GM23338 (cell line): ENCODE measurements around the gene ADCYAP1R1. TPM values are rescaled to one million over a fixed set of nuclear protein-coding genes. Genes with fewer than 3 reads are reported as not detected.
"Not testable (repeated sequence)": the region's sequence is repeated elsewhere in the genome, so short reads cannot be mapped to it uniquely, and the experiment has no call there.

Experiments used
- ATAC-seq: fragments of 200-7000 bp; cut with Tn5 transposase; 3 replicates; pipeline ENCODE4 v1.9.1; 2020
- DNase-seq: peaks from one replicate; pipeline ENCODE4 v3.0.0-alpha.2; 2015; ENCODE audit warnings: low spot score
- H2AFZ ChIP-seq: fragments of 200-600 bp; sonication (generic); 2 replicates; pipeline ENCODE4 v1.8.0; 2016; ENCODE audit warnings: antibody characterized with exemption, mild to moderate bottlenecking, moderate library complexity
- H3F3A ChIP-seq: fragments of 200-600 bp; sonication (generic); replicated peaks from 2 replicates; pipeline ENCODE4 v1.8.0; 2017; ENCODE audit warnings: antibody characterized with exemption, mixed run types, low read depth
- H3K27ac ChIP-seq: fragments of 200-600 bp; sonication (generic); 2 replicates; pipeline ENCODE4 v1.6.1; 2016; ENCODE audit warnings: low read depth
- H3K27me3 ChIP-seq: fragments of 200-600 bp; sonication (generic); 2 replicates; pipeline ENCODE4 v1.8.0; 2016; ENCODE audit warnings: mild to moderate bottlenecking, mixed run types, moderate library complexity; ENCODE audit not compliant: insufficient read depth
- H3K36me3 ChIP-seq: fragments of 200-600 bp; sonication (generic); 2 replicates; pipeline ENCODE4 v1.8.0; 2016; ENCODE audit warnings: mild to moderate bottlenecking; ENCODE audit not compliant: insufficient read depth
- H3K4me1 ChIP-seq: fragments of 200-600 bp; sonication (generic); 2 replicates; pipeline ENCODE4 v1.8.0; 2016; ENCODE audit warnings: mild to moderate bottlenecking, moderate library complexity; ENCODE audit not compliant: insufficient read depth
- H3K4me2 ChIP-seq: fragments of 200-600 bp; sonication (generic); 2 replicates; pipeline ENCODE4 v1.7.1; 2017; ENCODE audit warnings: mixed run types
- H3K4me3 ChIP-seq: fragments of 200-600 bp; sonication (generic); 2 replicates; pipeline ENCODE4 v1.6.1; 2016; ENCODE audit warnings: mixed run types
- H3K79me2 ChIP-seq: fragments of 200-600 bp; sonication (generic); replicated peaks from 2 replicates; pipeline ENCODE4 v1.8.0; 2017; ENCODE audit warnings: mild to moderate bottlenecking; ENCODE audit not compliant: insufficient read depth
- H3K9me2 ChIP-seq: fragments of 200-600 bp; sonication (generic); 2 replicates; pipeline ENCODE4 v1.8.0; 2017; ENCODE audit not compliant: insufficient read depth
- H4K20me1 ChIP-seq: fragments of 200-600 bp; sonication (generic); replicated peaks from 2 replicates; pipeline ENCODE4 v1.8.0; 2017; ENCODE audit warnings: mild to moderate bottlenecking; ENCODE audit not compliant: insufficient read depth
- H3K27ac Mint-ChIP-seq: 2 replicates; pipeline ENCODE4 v1.8.0; 2020; ENCODE audit warnings: inconsistent platforms, mild to moderate bottlenecking, moderate library complexity, mixed read lengths
- H3K27me3 Mint-ChIP-seq: 3 replicates; pipeline ENCODE4 v1.8.0; 2022; ENCODE audit warnings: low read depth, mild to moderate bottlenecking, moderate library complexity, mixed read lengths, inconsistent platforms; ENCODE audit not compliant: insufficient read depth, poor library complexity
- H3K36me3 Mint-ChIP-seq: 3 replicates; pipeline ENCODE4 v1.8.0; 2021; ENCODE audit warnings: low read depth, mild to moderate bottlenecking, inconsistent platforms, moderate library complexity, mixed read lengths
- H3K4me1 Mint-ChIP-seq: 3 replicates; pipeline ENCODE4 v1.8.0; 2020; ENCODE audit warnings: mild to moderate bottlenecking, inconsistent platforms, mixed read lengths
- H3K4me3 Mint-ChIP-seq: 3 replicates; pipeline ENCODE4 v1.8.0; 2021; ENCODE audit warnings: moderate library complexity, mild to moderate bottlenecking, inconsistent platforms, mixed read lengths
- H3K9me3 Mint-ChIP-seq: 3 replicates; pipeline ENCODE4 v1.8.0; 2020; ENCODE audit warnings: moderate library complexity, mild to moderate bottlenecking, inconsistent platforms, mixed read lengths
- EZH2 ChIP-seq: fragments of 200-600 bp; sonication (generic); IDR thresholded peaks from one replicate; pipeline ENCODE4 v1.8.0; 2017; ENCODE audit warnings: antibody characterized with exemption, mild to moderate bottlenecking, low read depth; ENCODE audit not compliant: unreplicated experiment
- EZH2phosphoT487 ChIP-seq: fragments of 200-600 bp; sonication (generic); IDR thresholded peaks from one replicate; pipeline ENCODE4 v1.8.1; 2018; ENCODE audit warnings: antibody characterized with exemption; ENCODE audit not compliant: unreplicated experiment
- JUNB ChIP-seq: IDR thresholded peaks from one replicate; pipeline ENCODE4 v1.6.1; 2016; ENCODE audit warnings: antibody characterized with exemption; ENCODE audit not compliant: unreplicated experiment
- POLR2AphosphoS5 ChIP-seq: IDR thresholded peaks from 2 replicates; pipeline ENCODE4 v1.6.1; 2016; ENCODE audit warnings: antibody characterized with exemption, low read depth
- STAT1 ChIP-seq: IDR thresholded peaks from one replicate; pipeline ENCODE4 v1.6.1; 2016; ENCODE audit warnings: antibody characterized with exemption; ENCODE audit not compliant: unreplicated experiment
- ZNF114 ChIP-seq: fragments of 250-450 bp; sonication (Bioruptor Pico); IDR thresholded peaks from 2 replicates; pipeline ENCODE4 v1.5.0; 2020; ENCODE audit warnings: mild to moderate bottlenecking, moderate library complexity
- ZNF331 ChIP-seq: fragments of 250-450 bp; sonication (Bioruptor Pico); IDR thresholded peaks from 2 replicates; pipeline ENCODE4 v1.5.0; 2020; ENCODE audit warnings: low read depth, mild to moderate bottlenecking, moderate library complexity
- polyA plus RNA-seq: library from polyadenylated mRNA; unstranded; fragments of >200 nt; fragmentation: Nextera tagmentation; extraction: Ambion mirVana; gene quantifications from 2 replicates; pipeline ENCODE4 v1.2.1, GENCODE V29; 2016
- total RNA-seq: library from RNA; depleted of rRNA; stranded (reverse); fragments of >200 nt; shearing (Covaris generic); gene quantifications from 2 replicates; pipeline ENCODE4 v1.2.3, GENCODE V29; 2014
- TF ChIP-seq, protein P1 (sequence below): IDR thresholded peaks from 2 replicates; pipeline ENCODE4 v1.6.1; 2016; ENCODE audit warnings: antibody characterized with exemption
- TF ChIP-seq, protein P2 (sequence below), 2 experiments: fragments of 200-600 bp in 1 of 2; sonication (generic) in 1 of 2; conservative IDR thresholded peaks; 2 replicates each; pipeline versions ENCODE4 v1.5.1 to v1.6.1; 2016 to 2017; ENCODE audit warnings: antibody characterized with exemption in 2 of 2, low read depth in 2 of 2, mild to moderate bottlenecking in 2 of 2, moderate library complexity in 1 of 2
- TF ChIP-seq, protein P3 (sequence below): fragments of 250-450 bp; sonication (Bioruptor Pico); IDR thresholded peaks from 2 replicates; pipeline ENCODE4 v1.5.0; 2020; ENCODE audit warnings: mild to moderate bottlenecking, moderate library complexity
- TF ChIP-seq, protein P4 (sequence below): IDR thresholded peaks from one replicate; pipeline ENCODE4 v1.6.1; 2018; ENCODE audit warnings: antibody characterized with exemption; ENCODE audit not compliant: unreplicated experiment

ADCYAP1R1 gene
- total and polyA plus RNA-seq, 2 experiments from 2014 or later, result 1.8 to 10.6 TPM

DNA sequence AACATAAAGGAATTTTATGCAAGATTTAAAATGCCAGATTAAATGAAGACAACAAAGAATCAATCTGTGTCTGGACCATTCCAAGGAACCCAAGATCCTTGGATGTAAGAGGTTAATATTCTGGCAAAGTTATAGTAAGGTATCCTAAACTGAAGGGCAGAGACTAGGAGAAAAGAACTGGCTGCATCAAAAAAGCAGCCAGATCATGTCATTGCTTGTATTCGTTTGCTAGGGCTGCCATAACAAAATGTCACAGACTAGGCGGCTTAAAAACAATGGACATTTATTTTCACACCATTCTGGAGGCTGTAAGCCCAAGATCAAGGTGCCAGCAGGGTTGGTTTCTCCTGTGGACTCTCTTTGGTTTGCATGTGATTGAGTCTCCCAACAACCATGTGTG, 99.7 kb downstream of the ADCYAP1R1 start:
- Mint-ChIP-seq H3K27ac (no peak overlapping the region), H3K9me3 (peaks cover 7% of the 10 kb centered on the region; the same call in 2 of the 3 replicates), H3K4me3 (no peak overlapping the region), H3K36me3 (no peaks in the 10 kb centered on the region; the same call in 2 of the 3 replicates), H3K4me1 (no peaks in the 10 kb centered on the region), H3K27me3 (no peaks in the 10 kb centered on the region)
- no peaks in the 10 kb centered on the region for H3K9me2 ChIP-seq
- H3K4me1 ChIP-seq, result no peaks in the 10 kb centered on the region
- H3K27me3 ChIP-seq, result no peaks in the 10 kb centered on the region
- no peak for DNase-seq
- no peaks in the 10 kb centered on the region for H3K79me2 ChIP-seq
- H3F3A ChIP-seq, result no peaks in the 10 kb centered on the region
- H3K36me3 ChIP-seq, result no peaks in the 10 kb centered on the region
- H4K20me1 ChIP-seq, result no peaks in the 10 kb centered on the region
- H2AFZ ChIP-seq, result no peak overlapping the region
- H3K4me2 ChIP-seq, result no peak overlapping the region
- H3K4me3 ChIP-seq, result no peak overlapping the region
- H3K27ac ChIP-seq, result no peak overlapping the region
- ATAC-seq, result no peak
- TF ChIP-seq STAT1 (no peak), POLR2AphosphoS5 (no peak), JUNB (no peak), EZH2phosphoT487 (no peak), ZNF114 (CRISPR knock-in tag) (no peak), ZNF331 (CRISPR knock-in tag) (no peak), EZH2 (no peak)
- TF ChIP-seq, protein P1, sequence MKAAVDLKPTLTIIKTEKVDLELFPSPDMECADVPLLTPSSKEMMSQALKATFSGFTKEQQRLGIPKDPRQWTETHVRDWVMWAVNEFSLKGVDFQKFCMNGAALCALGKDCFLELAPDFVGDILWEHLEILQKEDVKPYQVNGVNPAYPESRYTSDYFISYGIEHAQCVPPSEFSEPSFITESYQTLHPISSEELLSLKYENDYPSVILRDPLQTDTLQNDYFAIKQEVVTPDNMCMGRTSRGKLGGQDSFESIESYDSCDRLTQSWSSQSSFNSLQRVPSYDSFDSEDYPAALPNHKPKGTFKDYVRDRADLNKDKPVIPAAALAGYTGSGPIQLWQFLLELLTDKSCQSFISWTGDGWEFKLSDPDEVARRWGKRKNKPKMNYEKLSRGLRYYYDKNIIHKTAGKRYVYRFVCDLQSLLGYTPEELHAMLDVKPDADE, result no peak
- TF ChIP-seq, protein P2, sequence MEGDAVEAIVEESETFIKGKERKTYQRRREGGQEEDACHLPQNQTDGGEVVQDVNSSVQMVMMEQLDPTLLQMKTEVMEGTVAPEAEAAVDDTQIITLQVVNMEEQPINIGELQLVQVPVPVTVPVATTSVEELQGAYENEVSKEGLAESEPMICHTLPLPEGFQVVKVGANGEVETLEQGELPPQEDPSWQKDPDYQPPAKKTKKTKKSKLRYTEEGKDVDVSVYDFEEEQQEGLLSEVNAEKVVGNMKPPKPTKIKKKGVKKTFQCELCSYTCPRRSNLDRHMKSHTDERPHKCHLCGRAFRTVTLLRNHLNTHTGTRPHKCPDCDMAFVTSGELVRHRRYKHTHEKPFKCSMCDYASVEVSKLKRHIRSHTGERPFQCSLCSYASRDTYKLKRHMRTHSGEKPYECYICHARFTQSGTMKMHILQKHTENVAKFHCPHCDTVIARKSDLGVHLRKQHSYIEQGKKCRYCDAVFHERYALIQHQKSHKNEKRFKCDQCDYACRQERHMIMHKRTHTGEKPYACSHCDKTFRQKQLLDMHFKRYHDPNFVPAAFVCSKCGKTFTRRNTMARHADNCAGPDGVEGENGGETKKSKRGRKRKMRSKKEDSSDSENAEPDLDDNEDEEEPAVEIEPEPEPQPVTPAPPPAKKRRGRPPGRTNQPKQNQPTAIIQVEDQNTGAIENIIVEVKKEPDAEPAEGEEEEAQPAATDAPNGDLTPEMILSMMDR (conservative IDR thresholded peaks at IDR 0.05; ENCODE audit: low read depth in 2 of 2), result no peak
- TF ChIP-seq, protein P3, sequence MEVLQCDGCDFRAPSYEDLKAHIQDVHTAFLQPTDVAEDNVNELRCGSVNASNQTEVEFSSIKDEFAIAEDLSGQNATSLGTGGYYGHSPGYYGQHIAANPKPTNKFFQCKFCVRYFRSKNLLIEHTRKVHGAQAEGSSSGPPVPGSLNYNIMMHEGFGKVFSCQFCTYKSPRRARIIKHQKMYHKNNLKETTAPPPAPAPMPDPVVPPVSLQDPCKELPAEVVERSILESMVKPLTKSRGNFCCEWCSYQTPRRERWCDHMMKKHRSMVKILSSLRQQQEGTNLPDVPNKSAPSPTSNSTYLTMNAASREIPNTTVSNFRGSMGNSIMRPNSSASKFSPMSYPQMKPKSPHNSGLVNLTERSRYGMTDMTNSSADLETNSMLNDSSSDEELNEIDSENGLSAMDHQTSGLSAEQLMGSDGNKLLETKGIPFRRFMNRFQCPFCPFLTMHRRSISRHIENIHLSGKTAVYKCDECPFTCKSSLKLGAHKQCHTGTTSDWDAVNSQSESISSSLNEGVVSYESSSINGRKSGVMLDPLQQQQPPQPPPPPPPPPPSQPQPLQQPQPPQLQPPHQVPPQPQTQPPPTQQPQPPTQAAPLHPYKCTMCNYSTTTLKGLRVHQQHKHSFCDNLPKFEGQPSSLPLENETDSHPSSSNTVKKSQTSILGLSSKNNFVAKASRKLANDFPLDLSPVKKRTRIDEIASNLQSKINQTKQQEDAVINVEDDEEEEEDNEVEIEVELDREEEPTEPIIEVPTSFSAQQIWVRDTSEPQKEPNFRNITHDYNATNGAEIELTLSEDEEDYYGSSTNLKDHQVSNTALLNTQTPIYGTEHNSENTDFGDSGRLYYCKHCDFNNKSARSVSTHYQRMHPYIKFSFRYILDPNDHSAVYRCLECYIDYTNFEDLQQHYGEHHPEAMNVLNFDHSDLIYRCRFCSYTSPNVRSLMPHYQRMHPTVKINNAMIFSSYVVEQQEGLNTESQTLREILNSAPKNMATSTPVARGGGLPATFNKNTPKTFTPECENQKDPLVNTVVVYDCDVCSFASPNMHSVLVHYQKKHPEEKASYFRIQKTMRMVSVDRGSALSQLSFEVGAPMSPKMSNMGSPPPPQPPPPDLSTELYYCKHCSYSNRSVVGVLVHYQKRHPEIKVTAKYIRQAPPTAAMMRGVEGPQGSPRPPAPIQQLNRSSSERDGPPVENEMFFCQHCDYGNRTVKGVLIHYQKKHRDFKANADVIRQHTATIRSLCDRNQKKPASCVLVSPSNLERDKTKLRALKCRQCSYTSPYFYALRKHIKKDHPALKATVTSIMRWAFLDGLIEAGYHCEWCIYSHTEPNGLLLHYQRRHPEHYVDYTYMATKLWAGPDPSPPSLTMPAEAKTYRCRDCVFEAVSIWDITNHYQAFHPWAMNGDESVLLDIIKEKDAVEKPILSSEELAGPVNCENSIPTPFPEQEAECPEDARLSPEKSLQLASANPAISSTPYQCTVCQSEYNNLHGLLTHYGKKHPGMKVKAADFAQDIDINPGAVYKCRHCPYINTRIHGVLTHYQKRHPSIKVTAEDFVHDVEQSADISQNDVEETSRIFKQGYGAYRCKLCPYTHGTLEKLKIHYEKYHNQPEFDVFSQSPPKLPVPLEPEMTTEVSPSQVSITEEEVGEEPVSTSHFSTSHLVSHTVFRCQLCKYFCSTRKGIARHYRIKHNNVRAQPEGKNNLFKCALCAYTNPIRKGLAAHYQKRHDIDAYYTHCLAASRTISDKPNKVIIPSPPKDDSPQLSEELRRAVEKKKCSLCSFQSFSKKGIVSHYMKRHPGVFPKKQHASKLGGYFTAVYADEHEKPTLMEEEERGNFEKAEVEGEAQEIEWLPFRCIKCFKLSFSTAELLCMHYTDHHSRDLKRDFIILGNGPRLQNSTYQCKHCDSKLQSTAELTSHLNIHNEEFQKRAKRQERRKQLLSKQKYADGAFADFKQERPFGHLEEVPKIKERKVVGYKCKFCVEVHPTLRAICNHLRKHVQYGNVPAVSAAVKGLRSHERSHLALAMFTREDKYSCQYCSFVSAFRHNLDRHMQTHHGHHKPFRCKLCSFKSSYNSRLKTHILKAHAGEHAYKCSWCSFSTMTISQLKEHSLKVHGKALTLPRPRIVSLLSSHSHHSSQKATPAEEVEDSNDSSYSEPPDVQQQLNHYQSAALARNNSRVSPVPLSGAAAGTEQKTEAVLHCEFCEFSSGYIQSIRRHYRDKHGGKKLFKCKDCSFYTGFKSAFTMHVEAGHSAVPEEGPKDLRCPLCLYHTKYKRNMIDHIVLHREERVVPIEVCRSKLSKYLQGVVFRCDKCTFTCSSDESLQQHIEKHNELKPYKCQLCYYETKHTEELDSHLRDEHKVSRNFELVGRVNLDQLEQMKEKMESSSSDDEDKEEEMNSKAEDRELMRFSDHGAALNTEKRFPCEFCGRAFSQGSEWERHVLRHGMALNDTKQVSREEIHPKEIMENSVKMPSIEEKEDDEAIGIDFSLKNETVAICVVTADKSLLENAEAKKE (CRISPR knock-in tag), result no peak
- TF ChIP-seq, protein P4, sequence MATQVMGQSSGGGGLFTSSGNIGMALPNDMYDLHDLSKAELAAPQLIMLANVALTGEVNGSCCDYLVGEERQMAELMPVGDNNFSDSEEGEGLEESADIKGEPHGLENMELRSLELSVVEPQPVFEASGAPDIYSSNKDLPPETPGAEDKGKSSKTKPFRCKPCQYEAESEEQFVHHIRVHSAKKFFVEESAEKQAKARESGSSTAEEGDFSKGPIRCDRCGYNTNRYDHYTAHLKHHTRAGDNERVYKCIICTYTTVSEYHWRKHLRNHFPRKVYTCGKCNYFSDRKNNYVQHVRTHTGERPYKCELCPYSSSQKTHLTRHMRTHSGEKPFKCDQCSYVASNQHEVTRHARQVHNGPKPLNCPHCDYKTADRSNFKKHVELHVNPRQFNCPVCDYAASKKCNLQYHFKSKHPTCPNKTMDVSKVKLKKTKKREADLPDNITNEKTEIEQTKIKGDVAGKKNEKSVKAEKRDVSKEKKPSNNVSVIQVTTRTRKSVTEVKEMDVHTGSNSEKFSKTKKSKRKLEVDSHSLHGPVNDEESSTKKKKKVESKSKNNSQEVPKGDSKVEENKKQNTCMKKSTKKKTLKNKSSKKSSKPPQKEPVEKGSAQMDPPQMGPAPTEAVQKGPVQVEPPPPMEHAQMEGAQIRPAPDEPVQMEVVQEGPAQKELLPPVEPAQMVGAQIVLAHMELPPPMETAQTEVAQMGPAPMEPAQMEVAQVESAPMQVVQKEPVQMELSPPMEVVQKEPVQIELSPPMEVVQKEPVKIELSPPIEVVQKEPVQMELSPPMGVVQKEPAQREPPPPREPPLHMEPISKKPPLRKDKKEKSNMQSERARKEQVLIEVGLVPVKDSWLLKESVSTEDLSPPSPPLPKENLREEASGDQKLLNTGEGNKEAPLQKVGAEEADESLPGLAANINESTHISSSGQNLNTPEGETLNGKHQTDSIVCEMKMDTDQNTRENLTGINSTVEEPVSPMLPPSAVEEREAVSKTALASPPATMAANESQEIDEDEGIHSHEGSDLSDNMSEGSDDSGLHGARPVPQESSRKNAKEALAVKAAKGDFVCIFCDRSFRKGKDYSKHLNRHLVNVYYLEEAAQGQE, result no peak

DNA sequence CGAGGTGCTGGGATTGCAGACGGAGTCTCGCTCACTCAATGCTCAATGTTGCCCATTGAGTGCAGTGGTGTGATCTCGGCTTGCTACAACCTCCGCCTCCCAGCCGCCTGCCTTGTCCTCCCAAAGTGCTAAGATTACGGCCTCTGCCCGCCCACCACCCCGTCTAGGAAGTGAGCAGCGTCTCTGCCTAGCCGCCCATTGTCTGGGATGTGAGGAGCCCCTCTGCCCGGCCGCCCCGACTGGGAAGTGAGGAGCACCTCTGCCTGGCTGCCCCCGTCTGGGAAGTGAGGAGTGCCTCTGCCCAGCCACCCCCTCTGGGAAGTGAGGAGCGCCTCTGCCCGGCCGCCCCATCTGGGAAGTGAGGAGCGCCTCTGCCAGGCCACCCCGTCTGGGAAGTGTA, 101.2 kb downstream of the ADCYAP1R1 start:
- H3K4me3 Mint-ChIP-seq, H3K79me2 ChIP-seq, ATAC-seq, H3K27ac Mint-ChIP-seq, H3K4me1 Mint-ChIP-seq, H3K4me2 ChIP-seq, H3K4me1 ChIP-seq, H3F3A ChIP-seq, H3K27me3 Mint-ChIP-seq, H3K36me3 Mint-ChIP-seq, H3K9me2 ChIP-seq, DNase-seq, H3K4me3 ChIP-seq, H3K27ac ChIP-seq, H3K27me3 ChIP-seq, H3K36me3 ChIP-seq, H4K20me1 ChIP-seq, H3K9me3 Mint-ChIP-seq, H2AFZ ChIP-seq: not testable (repeated sequence)
